MCF 10A (cell line): ENCODE results near the gene TRIL. TPM values are rescaled to one million over a fixed set of nuclear protein-coding genes. Genes with fewer than 3 reads are reported as not detected.

Experiments
- BruUV-seq: library from RNA; stranded (reverse); fragments of 400-500 nt; replicated peaks from 2 replicates; lab custom pipeline; 2021; lab: Mats Ljungman, UMichigan
- CTCF ChIA-PET: fragments of 300-600 bp; sonication (Branson Sonifier 250); formaldehyde crosslinking; extraction: SDS; loops from one replicate; lab custom pipeline; 2021; ENCODE audit warnings: antibody characterized with exemption, inconsistent platforms; lab: Yijun Ruan, JAX
- POLR2A ChIA-PET: fragments of 300-600, 350-650 bp; sonication (Branson Sonifier 250); formaldehyde crosslinking; extraction: SDS; loops from one replicate; lab custom pipeline; 2020; ENCODE audit warnings: antibody characterized with exemption, inconsistent platforms; lab: Yijun Ruan, JAX
- DNase-seq: peaks from one replicate; pipeline ENCODE4 v3.0.0-alpha.2; 2018; ENCODE audit not compliant: unreplicated experiment
- H3K27ac Mint-ChIP-seq: one replicate; pipeline ENCODE4 v1.8.0; 2022; ENCODE audit warnings: mild to moderate bottlenecking, low read depth, mixed read lengths; ENCODE audit not compliant: unreplicated experiment
- H3K27me3 Mint-ChIP-seq: one replicate; pipeline ENCODE4 v1.8.0; 2022; ENCODE audit warnings: mixed read lengths; ENCODE audit not compliant: insufficient read depth, unreplicated experiment
- H3K36me3 Mint-ChIP-seq: one replicate; pipeline ENCODE4 v1.8.0; 2022; ENCODE audit warnings: mild to moderate bottlenecking, moderate library complexity, mixed read lengths; ENCODE audit not compliant: insufficient read depth, unreplicated experiment
- H3K4me1 Mint-ChIP-seq: one replicate; pipeline ENCODE4 v1.8.0; 2022; ENCODE audit warnings: mixed read lengths; ENCODE audit not compliant: insufficient read depth, unreplicated experiment
- H3K4me3 Mint-ChIP-seq: one replicate; pipeline ENCODE4 v1.8.0; 2022; ENCODE audit warnings: mild to moderate bottlenecking, moderate library complexity, mixed read lengths; ENCODE audit not compliant: unreplicated experiment
- H3K9me3 Mint-ChIP-seq: one replicate; pipeline ENCODE4 v1.8.0; 2022; ENCODE audit warnings: mixed read lengths; ENCODE audit not compliant: unreplicated experiment
- intact Hi-C: fragments of 100-400 bp; cut with micrococcal nuclease; formaldehyde crosslinking; loops from 2 replicates; pipeline ENCODE4 v1.14.1; 2022
- total RNA-seq: library from RNA; stranded (reverse); gene quantifications from 2 replicates; pipeline ENCODE4 v1.2.3, GENCODE V29; 2022
- TF ChIP-seq, protein P1 (sequence below): fragments of 200-600 bp; IDR thresholded peaks from one replicate; pipeline ENCODE4 v1.8.0; 2022; ENCODE audit warnings: antibody characterized with exemption, mild to moderate bottlenecking; ENCODE audit not compliant: unreplicated experiment

The TRIL gene
- total RNA-seq, 1 experiment from 2014 or later, result not detected

DNA sequence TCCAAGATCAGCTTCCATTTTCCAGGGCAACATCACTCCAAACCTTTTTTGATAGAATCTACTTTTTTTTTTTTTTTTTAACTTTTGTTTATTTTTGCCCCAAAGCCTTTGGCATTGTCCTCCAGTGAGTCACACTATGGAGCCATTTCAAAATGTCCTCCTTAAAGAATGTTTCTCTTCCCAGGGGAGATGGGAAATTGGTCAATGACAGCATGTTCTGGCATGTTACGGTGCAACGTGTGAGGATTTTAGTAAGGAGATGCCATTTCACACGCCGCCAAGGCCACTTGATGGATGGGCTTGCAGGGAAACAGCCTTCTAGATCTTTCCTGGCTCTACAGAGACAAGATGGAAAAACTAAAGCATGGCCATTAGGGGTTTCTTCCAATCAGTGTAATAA, 30.7 kb upstream of the TRIL start:
- DNase-seq, result peak; percentile 99
- intact Hi-C loops, result no loop called here
- ChIA-PET POLR2A (interaction anchor here (0.5 kb wide), 1 partner anchor 88 kb away, joined by 3 read pairs; no protein-coding TSS in a partner anchor), CTCF (interaction anchor here (1.0 kb wide), 1 partner anchor 62 kb away, joined by 7 read pairs; no protein-coding TSS in a partner anchor)
- no TSS peak for BruUV-seq
- H3K9me3 Mint-ChIP-seq, result peaks cover 14% of the 10 kb centered on the region
- no peaks in the 10 kb centered on the region for H3K36me3 Mint-ChIP-seq
- H3K4me3 Mint-ChIP-seq, result peak overlapping the region; percentile 30
- H3K27me3 Mint-ChIP-seq, result no peaks in the 10 kb centered on the region
- TF ChIP-seq, protein P1, sequence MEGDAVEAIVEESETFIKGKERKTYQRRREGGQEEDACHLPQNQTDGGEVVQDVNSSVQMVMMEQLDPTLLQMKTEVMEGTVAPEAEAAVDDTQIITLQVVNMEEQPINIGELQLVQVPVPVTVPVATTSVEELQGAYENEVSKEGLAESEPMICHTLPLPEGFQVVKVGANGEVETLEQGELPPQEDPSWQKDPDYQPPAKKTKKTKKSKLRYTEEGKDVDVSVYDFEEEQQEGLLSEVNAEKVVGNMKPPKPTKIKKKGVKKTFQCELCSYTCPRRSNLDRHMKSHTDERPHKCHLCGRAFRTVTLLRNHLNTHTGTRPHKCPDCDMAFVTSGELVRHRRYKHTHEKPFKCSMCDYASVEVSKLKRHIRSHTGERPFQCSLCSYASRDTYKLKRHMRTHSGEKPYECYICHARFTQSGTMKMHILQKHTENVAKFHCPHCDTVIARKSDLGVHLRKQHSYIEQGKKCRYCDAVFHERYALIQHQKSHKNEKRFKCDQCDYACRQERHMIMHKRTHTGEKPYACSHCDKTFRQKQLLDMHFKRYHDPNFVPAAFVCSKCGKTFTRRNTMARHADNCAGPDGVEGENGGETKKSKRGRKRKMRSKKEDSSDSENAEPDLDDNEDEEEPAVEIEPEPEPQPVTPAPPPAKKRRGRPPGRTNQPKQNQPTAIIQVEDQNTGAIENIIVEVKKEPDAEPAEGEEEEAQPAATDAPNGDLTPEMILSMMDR, result no peak
- H3K4me1 Mint-ChIP-seq, result peaks cover 58% of the 10 kb centered on the region
- peak overlapping the region; percentile 78 for H3K27ac Mint-ChIP-seq

DNA sequence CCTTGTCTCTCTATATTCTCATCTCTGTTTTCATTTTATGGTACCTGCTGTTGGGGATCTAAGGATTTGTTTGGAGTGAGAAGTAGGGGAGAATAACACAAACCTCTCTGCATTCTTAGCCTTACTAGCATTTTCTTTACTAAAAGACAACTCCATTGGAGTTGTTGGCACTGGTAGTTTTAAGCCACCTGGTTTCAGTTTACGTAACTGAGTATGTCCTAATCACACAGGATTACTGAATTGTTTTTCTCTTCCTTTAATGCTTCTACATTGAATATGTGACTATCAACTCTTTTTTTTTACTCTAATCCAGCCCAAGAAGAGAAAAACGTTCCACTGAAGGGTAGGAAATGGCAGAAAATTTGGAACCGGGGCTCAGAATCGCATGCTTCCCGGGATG, 30.0 kb upstream of the TRIL start:
- Mint-ChIP-seq H3K36me3 (no peaks in the 10 kb centered on the region), H3K27ac (peak overlapping the region; percentile 78), H3K4me1 (peaks cover 58% of the 10 kb centered on the region), H3K4me3 (peak overlapping the region; percentile 9), H3K27me3 (no peaks in the 10 kb centered on the region), H3K9me3 (peaks cover 14% of the 10 kb centered on the region)
- no TSS peak for BruUV-seq
- ChIA-PET CTCF (interaction anchor here (0.7 to 1.0 kb wide), 2 partner anchors 62 to 66 kb away, joined by 3 to 7 read pairs; no protein-coding TSS in a partner anchor), POLR2A (interaction anchor here (0.5 to 2.0 kb wide), 2 partner anchors 61 to 89 kb away, joined by 3 to 5 read pairs; no protein-coding TSS in a partner anchor)
- peak; percentile 84 for DNase-seq
- intact Hi-C loops, result no loop called here
- TF ChIP-seq, protein P1, result no peak

DNA sequence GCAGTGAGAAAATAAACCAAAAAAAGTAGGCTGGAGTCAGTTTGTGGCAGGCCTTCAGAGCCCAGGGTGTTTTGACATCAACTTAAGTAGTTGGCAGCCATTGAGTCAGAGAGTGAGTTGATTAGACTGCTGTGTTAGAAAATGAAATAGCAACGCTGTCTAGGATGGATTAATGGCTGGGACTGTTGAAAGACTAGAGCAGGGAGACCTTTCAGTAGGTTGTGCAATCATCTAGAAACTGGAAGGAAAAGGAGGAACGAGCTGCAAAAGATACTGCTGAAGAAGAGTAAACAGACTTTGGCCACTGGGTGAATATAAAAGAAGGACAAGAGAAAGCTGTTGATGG, 28.6 kb upstream of the TRIL start:
- no peaks in the 10 kb centered on the region for H3K27me3 Mint-ChIP-seq
- H3K4me3 Mint-ChIP-seq, result peak overlapping the region; percentile 22
- POLR2A ChIA-PET, result interaction anchor here (2.0 kb wide), 1 partner anchor 60 kb away, joined by 5 read pairs; no protein-coding TSS in a partner anchor
- TF ChIP-seq, protein P1, result no peak
- peak overlapping the region; percentile 78 for H3K27ac Mint-ChIP-seq
- peak; percentile 82 for DNase-seq
- no peaks in the 10 kb centered on the region for H3K36me3 Mint-ChIP-seq
- H3K9me3 Mint-ChIP-seq, result peaks cover 14% of the 10 kb centered on the region
- BruUV-seq, result no TSS peak
- peaks cover 58% of the 10 kb centered on the region for H3K4me1 Mint-ChIP-seq
- CTCF ChIA-PET, result interaction anchor here (0.6 to 1.3 kb wide), 5 partner anchors 11 to 646 kb away, joined by 3 to 5 read pairs (median 3); no protein-coding TSS in a partner anchor
- intact Hi-C loops, result no loop called here

DNA sequence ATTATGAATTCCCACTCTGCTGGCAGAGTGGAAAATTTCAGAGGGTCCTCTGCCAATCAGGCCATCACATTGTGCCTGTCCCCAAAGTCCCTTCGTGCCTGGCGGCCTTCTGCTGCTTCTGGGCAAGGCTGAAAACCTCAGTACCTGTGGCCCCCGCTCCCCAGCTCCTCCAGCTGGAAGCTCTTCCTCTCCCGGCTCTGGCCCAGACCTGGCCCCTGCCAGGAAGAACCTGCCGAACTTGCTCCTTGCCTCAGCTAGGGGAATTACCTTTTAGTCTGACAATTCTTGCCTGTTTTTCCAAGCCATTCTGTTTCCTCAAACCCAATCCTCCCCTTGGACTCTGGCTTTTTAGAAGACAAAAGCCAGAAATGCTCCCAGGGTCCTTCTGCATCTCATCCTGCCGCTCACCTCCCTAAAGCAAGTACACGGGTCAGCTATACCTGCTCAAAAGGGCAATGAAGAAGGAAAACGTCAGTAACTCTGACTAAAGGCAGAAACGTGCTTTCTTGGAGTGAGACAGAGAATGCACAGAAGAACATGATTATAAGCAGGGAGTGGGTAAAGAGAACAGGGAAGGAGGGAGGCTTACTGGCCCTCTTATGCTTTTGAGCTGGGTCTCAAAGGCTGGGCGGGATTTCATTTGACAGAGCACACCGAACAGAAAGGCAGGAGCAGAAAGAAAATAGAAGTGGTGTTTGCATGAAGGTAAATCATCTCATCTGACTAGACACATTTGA, 28.1 kb upstream of the TRIL start:
- Mint-ChIP-seq H3K4me1 (peaks cover 58% of the 10 kb centered on the region), H3K4me3 (no peak overlapping the region), H3K27me3 (no peaks in the 10 kb centered on the region), H3K9me3 (peaks cover 14% of the 10 kb centered on the region), H3K36me3 (no peaks in the 10 kb centered on the region), H3K27ac (peak overlapping the region; percentile 78)
- peak; percentile 2 for DNase-seq
- no TSS peak for BruUV-seq
- intact Hi-C loops, result no loop called here
- POLR2A ChIA-PET, result interaction anchor here (2.0 kb wide), 1 partner anchor 59 kb away, joined by 5 read pairs; no protein-coding TSS in a partner anchor
- CTCF ChIA-PET, result interaction anchor here (0.6 to 1.3 kb wide), 5 partner anchors 11 to 647 kb away, joined by 3 to 5 read pairs (median 3); no protein-coding TSS in a partner anchor
- TF ChIP-seq, protein P1, result no peak
